ENCODE measurements around the gene PTCD2.
"Not testable (repeated sequence)": the region's sequence is repeated elsewhere in the genome, so short reads cannot be mapped to it uniquely, and the experiment has no call there.

The PTCD2 gene

DNA sequence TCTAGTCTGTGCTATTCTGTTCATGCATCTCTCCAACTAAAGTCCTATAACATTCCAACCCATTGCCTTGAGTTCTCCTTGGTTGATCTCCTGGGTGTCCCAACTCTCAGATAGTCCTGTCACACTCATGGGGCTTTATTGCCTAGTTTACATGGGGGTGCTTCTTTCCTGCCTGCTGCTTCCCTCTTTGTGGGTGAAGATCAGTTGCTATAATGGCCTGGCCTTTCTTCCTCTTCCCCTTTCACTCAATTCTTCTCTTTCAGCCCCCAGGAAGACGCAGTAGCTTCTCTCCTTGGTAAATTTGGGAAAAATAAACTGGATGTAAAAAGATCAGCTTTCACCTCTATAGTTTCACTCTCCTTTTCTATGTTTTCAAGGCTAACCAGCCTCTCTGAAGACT lies 66.5 kb downstream of the PTCD2 start:
- no peak for DNase-seq

DNA sequence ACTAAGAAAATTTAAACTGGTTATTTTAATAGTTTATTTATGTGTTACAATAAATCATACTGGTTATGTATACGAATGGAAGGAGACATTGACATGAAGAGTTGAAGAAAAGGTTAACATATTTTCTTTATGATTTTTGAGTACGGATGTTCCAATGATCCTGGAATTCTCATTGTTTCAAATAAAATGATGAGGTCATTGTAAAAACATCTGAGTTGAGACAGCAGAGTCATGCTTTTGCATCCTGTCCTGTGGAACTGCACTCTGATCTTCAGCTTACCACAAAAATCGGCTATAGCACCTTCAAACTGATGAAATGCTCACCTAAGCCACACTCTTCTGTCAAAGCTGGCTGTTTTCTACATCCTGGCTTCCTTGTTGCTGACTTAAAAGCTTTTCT lies 67.8 kb downstream of the PTCD2 start:
- DNase-seq = no peak

DNA sequence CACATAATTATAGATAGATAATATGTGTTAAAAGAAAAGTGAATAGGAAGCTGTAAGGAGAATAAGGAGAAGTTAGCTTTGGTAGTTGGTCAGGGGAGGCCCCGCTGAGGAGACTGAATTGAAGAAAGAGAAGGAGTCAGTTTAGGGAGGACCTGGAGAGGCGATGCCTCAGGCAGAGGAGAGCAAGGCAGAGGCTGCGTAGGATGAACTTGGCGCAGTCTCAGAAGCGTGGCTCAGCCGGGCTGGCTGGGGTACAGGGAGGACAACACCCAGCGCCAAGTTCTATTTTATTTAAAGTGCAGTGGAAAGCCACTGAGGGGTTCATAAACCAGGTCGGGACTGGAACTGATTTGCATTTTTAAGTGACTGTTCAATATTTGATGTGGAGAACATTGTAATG lies 68.5 kb downstream of the PTCD2 start:
- no peak for DNase-seq

DNA sequence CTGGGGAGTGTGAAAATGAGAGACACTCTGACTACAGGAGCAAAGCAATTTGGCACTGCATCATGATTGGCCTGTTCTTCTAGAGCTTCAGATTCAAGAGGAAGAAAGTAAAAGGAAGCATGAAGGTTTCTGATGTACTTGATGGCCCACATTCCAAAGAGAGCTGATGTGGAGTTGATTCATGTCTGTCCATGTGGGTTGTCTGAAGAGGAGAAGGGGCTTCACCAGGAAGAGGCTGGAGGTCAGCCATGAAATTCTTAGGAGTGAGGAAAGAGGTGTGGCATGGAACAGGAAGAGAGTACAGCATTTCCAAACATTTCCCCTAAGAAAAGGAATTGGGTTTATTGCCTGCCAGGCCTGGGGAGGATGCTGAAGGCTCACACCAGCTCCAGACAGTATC lies 70.7 kb downstream of the PTCD2 start:
- DNase-seq = no peak

DNA sequence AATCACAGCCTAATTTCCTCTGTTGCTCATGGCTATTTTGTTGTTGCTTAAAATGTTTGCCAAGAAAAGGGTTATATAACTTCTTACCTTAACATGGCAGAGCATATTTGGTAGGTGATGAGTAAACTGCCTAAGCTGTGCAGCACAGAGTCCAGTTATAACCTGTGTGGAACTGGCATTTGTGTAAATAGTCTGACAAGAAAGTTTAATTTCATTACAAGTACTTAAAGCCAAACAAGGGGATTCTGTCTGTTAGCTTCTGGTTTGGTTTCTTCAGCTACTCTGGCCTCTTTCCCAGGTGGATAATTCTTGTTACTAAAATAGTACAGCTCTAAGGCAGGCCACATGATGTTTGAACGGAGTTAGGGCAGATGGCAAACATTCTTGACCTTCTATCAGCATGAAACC lies 72.2 kb downstream of the PTCD2 start:
- no peak for DNase-seq

DNA sequence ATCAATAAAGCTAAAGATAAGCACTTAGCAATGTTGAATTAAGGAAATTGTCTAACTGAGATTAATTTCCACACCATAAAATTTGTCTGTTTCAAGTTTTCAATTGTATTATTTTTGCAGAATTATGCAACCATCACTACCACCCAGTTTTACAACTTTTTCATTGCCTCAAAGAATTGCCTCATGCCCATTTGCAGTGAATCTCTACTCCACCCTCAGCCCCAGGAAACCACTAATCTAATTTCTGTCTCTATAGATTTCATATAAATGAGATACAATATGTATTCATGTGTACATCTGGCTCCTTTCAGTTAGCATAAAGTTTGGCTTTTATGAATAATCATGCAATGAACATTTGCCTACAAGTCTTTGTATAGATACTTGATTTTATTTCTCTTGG lies 72.9 kb downstream of the PTCD2 start:
- no peak for DNase-seq

DNA sequence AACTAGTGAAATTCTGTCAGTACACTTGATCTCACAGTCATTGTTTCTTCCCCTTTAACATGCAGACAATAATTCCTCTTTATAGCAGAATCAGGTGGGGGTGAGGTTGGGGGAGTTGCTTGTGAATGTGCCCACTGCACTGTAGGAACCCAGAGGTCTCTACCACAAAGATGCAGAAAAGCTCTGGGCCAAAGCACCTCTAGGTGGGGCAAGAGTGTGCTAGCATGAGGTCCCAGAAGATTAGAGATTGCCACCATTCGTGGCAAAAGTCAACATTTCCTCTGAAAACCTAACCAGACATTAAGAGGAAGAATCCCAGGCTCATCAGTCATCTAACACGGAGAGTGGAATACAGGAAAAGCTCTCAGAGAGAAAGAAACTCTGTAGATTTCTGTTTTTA lies 74.5 kb downstream of the PTCD2 start:
- no peak for DNase-seq

DNA sequence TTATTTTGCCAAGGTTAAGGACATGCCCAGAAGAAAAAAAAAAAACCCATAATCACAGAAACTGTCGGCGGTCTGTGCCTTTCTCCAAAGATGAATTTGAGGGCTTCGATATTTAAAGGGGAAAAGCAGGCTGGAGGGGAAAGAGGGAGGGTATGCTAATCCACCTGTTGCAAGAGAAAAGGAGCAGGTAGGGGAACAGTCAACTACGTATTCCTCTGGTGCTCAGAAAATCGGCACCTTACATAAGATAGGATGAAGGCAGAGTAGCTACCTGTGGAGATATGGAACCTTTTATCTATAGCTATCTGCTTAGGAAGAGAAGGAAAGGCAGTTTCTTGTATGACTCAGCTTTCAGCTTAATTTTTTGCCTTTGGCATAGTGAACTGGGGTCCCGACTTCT lies 77.7 kb downstream of the PTCD2 start:
- DNase-seq = no peak

DNA sequence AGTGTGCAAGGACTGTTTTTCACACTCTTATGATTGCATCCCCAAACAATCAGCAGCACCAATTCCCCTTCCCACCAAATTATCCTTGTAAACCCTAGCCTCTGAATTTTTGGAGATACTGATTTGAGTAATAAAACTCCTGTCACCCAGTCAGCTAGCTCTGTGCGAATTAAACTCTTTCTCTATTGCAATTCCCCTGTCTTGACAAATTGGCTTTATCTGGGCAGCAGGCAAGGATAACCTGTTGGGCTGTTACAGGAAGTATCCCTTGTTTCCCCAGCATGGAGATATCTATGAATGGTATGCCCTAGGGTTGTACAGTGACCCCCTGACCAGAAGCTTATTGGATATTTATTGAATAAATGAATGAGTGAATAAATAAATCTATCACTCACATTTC lies 80.8 kb downstream of the PTCD2 start:
- no peak for DNase-seq

DNA sequence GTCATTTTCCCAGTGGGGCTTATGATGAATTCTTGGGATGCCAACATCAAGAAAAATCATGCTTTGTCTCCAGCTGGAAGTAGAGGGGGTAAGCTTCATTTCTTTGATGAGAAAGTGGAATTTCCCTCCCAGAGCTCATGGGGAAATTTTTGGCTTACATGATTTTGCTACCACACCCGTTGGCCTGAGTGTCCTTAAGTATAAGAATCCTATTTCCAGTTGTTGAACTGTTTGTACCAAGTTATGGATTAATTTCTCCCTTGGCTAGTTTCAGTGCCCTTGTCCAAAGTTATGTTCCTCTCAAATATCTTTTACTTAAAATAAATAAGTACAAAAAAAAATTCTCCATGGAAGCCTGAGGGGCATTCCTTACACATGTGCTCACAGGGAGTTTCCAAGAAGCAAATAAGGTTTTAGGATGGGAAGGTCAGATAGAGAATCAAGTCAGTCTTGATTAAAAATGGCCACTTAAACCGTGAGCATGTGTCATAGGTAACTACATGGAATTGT lies 82.3 kb downstream of the PTCD2 start:
- DNase-seq = no peak

DNA sequence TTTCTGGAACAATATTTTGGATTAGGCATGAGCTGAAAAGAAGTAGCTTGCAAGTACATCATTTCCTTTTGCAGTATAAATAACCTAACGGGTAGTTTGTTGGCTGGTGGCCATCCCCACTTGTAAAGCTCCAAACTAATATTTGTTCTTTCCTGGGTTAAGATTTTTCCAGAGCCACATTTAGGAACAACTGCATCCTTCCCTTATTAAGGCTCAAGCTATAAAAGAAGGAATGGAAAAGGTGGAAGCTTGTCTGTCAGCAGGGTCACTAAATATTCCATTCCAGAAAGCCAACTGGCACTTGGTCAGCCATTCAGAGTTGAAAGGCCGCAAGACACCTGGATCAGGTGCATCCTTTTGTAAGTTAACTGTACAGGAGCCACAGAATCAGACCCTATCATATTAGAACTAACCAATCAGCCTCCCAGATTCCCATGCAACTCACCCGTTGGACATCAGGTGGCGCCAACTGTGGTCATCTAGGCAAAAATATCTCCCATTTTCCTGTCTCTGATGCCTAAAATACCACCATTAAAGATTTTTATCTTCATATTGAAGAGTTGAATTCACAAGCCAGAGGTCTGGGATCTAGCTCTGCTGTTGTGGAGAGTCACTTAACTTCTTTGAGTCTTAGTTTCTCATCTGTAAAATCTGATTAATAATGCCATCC lies 82.9 kb downstream of the PTCD2 start:
- no peak for DNase-seq

DNA sequence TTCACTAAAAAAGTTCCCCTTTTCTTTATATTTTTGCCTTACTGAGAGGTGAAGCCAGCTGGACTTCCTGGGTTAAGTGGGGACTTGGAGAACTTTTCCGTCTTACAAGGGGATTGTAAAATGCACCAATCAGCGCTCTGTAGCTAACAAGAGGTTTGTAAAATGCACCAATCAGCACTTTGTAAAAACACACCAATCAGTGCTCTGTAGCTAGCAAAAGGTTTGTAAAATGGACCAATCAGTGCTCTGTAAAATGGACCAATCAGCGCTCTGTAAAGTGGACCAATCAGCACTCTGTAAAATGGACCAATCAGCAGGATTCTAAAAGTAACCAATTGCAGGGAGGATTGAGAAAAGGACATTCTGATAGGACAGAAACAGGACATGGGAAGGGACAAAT lies 84.6 kb downstream of the PTCD2 start:
- not testable (repeated sequence) for DNase-seq

DNA sequence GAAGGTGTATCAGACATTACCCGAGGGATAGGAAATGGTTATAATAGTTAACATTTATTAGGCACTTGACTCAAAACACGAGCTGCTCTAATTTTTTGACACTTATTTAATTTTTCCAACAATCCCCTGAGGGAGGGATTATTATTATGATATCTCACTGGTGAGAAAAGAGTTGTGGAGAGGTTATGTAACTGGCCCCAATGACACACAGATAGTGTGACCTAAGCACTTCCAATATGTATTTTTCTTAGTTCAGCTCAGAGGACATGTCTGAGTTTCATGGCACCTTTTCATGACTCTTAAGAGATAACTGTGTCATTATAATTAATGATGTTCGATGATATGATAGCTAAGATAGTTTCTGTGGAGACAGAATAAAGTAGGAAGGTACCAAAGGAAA lies 86.9 kb downstream of the PTCD2 start:
- no peak for DNase-seq

DNA sequence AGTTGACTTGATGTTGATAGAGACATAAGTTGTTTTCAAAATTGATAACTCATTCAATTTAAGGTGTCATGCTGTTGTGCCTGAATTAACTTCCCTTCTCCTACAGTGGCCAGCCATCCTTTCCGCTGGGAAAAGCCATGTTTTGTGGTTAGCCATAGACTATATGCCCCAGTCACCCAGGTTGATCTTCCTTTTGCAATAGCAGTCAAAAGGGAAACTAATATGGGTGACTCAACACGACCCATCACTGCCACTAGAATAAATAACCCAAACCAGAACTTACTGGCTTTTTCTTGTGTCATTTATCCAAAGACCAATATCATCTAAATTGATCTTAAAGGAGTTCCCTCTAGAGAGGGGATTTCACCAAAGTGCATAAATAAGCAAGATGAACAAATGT lies 87.4 kb downstream of the PTCD2 start:
- DNase-seq = no peak

DNA sequence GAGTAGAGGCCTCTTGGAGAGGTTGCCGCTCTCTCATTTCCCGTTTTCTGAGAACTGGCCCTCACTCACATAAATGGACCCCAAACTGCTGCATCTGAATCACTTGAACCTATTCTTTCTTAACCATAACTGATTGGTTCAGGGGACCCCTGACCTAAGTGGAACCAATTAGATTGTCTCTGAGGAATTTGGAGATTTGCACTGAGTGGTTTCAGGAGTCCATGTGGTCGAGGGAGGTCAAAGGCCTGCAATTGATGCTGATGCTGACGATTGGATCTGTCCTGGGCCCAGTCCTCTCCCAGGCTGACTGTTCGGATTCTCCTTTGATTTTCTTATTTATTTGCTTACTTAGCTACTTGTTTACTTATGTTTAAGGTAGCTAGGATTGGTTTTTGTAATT lies 88.0 kb downstream of the PTCD2 start:
- no peak for DNase-seq

DNA sequence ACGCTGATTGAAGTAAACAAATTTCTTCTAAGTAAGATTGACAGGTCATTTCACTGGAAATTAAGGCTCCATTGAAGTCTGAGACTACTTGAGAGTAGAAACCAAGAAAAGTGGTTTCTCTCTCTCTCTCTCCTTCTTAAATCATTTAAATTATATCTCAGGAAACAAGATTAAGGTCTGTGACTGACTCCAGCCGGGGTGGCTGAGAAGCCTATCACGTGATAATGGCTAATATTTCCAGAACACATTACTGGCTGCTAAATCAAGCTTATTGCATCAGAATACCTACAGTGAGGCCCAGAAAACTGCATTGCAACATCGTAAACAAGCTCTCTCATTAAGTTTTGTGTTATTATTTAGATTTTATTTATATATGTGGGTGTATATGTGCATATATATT lies 88.4 kb downstream of the PTCD2 start:
- no peak for DNase-seq

DNA sequence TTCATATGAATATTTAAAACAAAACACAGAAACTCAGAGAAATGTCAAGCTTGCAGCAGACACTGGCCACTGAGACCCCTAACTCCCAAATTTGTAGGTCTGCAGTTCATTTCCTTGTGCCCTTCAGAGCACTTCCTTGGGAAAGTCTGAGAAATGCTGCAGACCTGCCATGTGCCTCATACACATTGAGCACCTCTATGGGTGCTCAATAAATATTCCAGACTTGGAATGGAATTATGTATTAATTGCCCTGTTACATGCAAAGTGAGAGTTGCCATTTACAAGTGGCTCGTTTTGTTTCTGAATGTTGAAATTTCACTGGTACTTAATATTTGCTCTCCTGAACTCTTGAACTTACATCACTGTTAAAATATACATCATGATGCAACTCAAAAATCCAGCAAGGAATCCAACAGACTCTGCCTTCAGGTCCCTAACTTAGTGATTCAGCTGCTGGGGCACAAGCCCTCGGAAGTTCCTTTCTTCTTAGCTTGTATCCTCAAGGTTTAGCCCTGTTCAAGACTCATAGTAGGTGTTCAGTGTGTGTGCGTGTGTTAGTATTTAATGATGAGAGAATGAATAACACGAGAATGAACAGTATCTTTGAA lies 90.6 kb downstream of the PTCD2 start:
- no peak for DNase-seq

DNA sequence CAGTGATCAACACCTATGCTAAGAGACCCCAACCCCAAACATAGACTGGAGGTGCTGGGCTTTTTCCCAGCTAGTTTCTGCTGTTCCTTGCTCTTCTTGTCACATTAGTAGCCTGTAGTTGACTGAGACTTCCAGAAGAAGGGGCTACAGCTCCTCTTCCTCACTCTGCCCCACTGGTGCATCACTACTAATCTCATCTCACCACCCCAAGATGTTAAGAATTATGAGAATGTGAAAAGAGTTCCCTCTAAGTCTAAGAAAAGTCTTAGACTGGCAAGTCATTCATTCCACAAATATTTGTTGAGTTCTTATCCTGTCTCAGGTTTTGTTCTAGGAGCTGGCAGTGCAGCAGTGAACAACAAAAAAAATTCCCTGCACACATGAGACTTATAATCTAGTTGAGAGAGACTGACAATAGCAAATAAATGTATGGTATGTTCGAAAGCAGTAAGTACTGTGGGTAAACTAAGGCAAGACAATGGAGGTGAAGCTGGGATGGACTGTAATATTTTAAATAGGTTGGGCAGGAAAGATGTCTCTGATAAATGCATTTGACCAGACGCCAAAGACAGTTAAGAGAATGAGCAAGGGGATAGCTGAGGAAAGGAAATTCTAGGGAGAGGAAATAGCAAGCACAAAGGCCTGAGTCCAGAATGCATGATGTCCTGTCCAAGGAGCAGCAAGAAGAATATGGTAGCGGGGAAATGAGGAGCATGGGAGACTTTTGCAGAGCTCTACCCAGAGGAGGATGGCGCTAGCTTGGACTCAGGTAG lies 92.3 kb downstream of the PTCD2 start:
- DNase-seq = no peak

DNA sequence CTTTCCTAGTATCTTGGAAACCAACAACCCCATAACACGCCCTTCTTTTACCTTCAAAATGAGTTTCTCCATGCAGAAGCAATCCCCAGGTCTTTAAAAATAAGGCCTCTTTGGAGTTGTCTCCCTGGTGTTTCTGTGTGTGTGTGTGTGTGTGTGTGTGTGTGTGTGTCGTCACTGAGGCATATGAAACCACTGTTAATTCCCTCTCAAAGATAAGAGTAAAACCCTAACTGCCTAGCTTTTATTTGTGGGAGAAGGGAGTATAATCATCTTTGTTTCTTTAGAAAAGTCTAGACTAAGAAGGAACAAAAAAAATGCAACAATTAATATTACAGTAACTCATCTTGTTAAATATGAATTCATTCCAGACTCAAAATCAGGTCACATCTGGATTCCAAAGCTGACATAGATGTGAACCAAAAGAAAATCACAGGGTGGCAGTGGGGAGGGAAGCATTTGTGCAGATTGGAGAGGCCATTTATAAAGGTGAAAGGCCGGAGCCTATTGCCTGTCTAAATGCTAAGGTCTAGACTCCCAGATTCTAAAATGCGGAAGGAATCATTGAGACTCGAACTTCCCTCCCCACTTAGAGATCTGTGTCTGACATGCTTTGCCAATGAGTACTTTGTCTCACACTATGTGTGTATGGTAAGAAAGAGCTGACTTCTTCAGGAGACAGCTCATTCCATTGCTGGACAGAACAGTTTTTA lies 95.6 kb downstream of the PTCD2 start:
- DNase-seq = no peak

DNA sequence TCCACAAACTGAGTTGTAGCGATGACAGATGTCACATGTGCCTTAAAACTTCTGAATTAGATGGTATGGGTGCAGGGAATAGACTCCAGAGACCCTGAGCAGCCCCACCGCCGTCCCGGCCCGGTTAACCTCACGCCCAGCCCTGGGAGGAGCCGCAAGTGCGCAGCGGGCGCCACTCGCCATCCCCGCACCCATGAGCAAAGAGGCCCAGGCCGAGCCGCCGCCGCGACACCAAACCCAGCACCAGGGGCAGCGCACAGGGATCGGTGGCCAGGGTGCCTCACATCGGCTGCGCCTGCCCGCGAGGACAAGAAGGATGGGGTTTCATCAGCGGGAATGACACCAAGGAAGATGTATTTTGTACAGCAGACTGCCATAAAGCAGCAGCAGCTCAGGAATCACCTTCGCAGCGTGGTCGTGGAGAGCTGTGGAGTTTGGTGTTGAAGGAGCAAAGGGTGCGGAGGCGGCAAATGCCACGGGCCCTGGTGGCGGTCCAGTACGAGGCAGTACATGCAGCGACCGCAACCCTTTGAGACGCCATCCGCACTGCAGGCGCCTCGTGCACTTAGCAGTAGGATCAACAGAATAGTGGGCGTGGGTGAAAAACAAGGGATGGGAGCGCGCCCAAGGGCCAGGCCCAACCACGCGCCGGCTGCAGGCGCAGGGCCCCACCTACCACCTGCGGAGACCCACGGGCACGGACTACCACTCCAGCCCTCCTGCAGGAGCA lies 97.3 kb downstream of the PTCD2 start:
- no peak for DNase-seq
